ENCODE results near the gene SPTBN1.
A peak's percentile ranks its signal among the peaks of the same experiment; 100 is the strongest.

DNA sequence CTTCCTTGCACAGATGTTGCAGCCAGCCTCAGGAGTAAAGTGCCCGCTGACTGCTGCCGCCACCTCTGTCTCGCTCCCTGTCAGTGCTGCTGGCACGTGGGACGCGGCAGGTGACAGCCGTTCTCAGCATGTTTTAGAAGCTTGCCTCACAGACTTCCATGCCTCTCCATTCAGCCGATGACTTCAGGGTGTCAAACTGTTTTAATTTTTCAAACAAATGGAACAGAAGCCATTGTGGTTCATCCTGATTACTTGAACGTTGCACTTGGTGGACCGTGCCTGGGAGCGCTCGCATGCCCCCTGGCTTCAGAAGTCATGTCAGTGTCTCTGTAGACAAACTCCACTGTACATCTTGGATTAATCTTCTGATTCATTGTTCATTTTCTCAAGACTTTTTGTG lies 204.6 kb downstream of the SPTBN1 start:
- TF ChIP-seq, protein P1, sequence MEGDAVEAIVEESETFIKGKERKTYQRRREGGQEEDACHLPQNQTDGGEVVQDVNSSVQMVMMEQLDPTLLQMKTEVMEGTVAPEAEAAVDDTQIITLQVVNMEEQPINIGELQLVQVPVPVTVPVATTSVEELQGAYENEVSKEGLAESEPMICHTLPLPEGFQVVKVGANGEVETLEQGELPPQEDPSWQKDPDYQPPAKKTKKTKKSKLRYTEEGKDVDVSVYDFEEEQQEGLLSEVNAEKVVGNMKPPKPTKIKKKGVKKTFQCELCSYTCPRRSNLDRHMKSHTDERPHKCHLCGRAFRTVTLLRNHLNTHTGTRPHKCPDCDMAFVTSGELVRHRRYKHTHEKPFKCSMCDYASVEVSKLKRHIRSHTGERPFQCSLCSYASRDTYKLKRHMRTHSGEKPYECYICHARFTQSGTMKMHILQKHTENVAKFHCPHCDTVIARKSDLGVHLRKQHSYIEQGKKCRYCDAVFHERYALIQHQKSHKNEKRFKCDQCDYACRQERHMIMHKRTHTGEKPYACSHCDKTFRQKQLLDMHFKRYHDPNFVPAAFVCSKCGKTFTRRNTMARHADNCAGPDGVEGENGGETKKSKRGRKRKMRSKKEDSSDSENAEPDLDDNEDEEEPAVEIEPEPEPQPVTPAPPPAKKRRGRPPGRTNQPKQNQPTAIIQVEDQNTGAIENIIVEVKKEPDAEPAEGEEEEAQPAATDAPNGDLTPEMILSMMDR (conservative IDR thresholded peaks at IDR 0.05; ENCODE audit: low read length), result peak; percentile 34; the same call in 1 of the 2 replicates
- no peak for TF ChIP-seq EZH2phosphoT487 (IDR thresholded peaks at IDR 0.05; ENCODE audit: borderline replicate concordance, low read depth, low read length)

All from OCI-LY7 (cell line).